Measurements from ENCODE around the gene COL18A1.

COL18A1 gene

GRCh38 chr21:45471525-45472221 is 66.7 kb downstream of the COL18A1 start:
- peak overlapping the region; percentile 20 for H3K4me3 ChIP-seq (ENCODE audit: low read depth, low read length)
- DNase-seq (ENCODE audit: low read depth), result peak; percentile 59

GRCh38 chr21:45472445-45473365 is 67.7 kb downstream of the COL18A1 start:
- H3K4me3 ChIP-seq (ENCODE audit: low read depth, low read length), result no peak overlapping the region
- no peak for DNase-seq (ENCODE audit: low read depth)

GRCh38 chr21:45473496-45474322 is 68.7 kb downstream of the COL18A1 start:
- no peak for DNase-seq (ENCODE audit: low read depth)
- H3K4me3 ChIP-seq (ENCODE audit: low read depth, low read length), result no peak overlapping the region

GRCh38 chr21:45474323-45474950 is 69.5 kb downstream of the COL18A1 start:
- no peak overlapping the region for H3K4me3 ChIP-seq (ENCODE audit: low read depth, low read length)
- DNase-seq (ENCODE audit: low read depth), result no peak

GRCh38 chr21:45475004-45475685 is 70.2 kb downstream of the COL18A1 start:
- no peak for DNase-seq (ENCODE audit: low read depth)
- H3K4me3 ChIP-seq (ENCODE audit: low read depth, low read length), result no peak overlapping the region

- no peak overlapping the region for H3K4me3 ChIP-seq (ENCODE audit: low read depth, low read length)
- no peak for DNase-seq (ENCODE audit: low read depth)
Measured at GRCh38 chr21:45475797-45476570, 71.0 kb downstream of the COL18A1 start.

- DNase-seq (ENCODE audit: low read depth), result no peak
- H3K4me3 ChIP-seq (ENCODE audit: low read depth, low read length), result no peak overlapping the region
Measured at GRCh38 chr21:45476582-45476981, 71.6 kb downstream of the COL18A1 start.

- H3K4me3 ChIP-seq (ENCODE audit: low read depth, low read length), result no peak overlapping the region
- DNase-seq (ENCODE audit: low read depth), result no peak
Measured at GRCh38 chr21:45477176-45478114, 72.5 kb downstream of the COL18A1 start.

- H3K4me3 ChIP-seq (ENCODE audit: low read depth, low read length), result peak overlapping the region; percentile 18
- peak; percentile 22 for DNase-seq (ENCODE audit: low read depth)
Measured at GRCh38 chr21:45478115-45478801, 73.3 kb downstream of the COL18A1 start.

GRCh38 chr21:45478816-45479669 is 74.1 kb downstream of the COL18A1 start:
- H3K4me3 ChIP-seq (ENCODE audit: low read depth, low read length), result no peak overlapping the region
- DNase-seq (ENCODE audit: low read depth), result no peak

- no peak for DNase-seq (ENCODE audit: low read depth)
- no peak overlapping the region for H3K4me3 ChIP-seq (ENCODE audit: low read depth, low read length)
Measured at GRCh38 chr21:45479691-45480675, 75.0 kb downstream of the COL18A1 start.

- DNase-seq (ENCODE audit: low read depth), result no peak
- no peak overlapping the region for H3K4me3 ChIP-seq (ENCODE audit: low read depth, low read length)
Measured at GRCh38 chr21:45480701-45481500, 75.9 kb downstream of the COL18A1 start.

GRCh38 chr21:45481566-45481965 is 76.6 kb downstream of the COL18A1 start:
- DNase-seq (ENCODE audit: low read depth), result no peak
- H3K4me3 ChIP-seq (ENCODE audit: low read depth, low read length), result no peak overlapping the region
